Measurements from ENCODE around the gene FAM210B. TPM values are rescaled to one million over a fixed set of nuclear protein-coding genes. Genes with fewer than 3 reads are reported as not detected.
A peak's percentile ranks its signal among the peaks of the same experiment; 100 is the strongest.

The FAM210B gene
- total and polyA plus RNA-seq, 2 experiments from 2014 or later, result 64.2 to 101 TPM

GRCh38 chr20:56369179-56369578, 10.4 kb downstream of the FAM210B start:
- Histone ChIP-seq H3K27me3 (no peaks in the 10 kb centered on the region), H3K4me3 (no peak overlapping the region), H3K36me3 (peaks cover 38% of the 10 kb centered on the region), H3K9me3 (ENCODE audit: low read depth) (no peaks in the 10 kb centered on the region), H3K27ac (peak overlapping the region; percentile 66), H3K4me1 (ENCODE audit: low read depth) (peaks cover 14% of the 10 kb centered on the region)
- DNase-seq (ENCODE audit: low read depth in 1 of 2, low spot score in 1 of 2), result no peak
- TF ChIP-seq, protein P1, sequence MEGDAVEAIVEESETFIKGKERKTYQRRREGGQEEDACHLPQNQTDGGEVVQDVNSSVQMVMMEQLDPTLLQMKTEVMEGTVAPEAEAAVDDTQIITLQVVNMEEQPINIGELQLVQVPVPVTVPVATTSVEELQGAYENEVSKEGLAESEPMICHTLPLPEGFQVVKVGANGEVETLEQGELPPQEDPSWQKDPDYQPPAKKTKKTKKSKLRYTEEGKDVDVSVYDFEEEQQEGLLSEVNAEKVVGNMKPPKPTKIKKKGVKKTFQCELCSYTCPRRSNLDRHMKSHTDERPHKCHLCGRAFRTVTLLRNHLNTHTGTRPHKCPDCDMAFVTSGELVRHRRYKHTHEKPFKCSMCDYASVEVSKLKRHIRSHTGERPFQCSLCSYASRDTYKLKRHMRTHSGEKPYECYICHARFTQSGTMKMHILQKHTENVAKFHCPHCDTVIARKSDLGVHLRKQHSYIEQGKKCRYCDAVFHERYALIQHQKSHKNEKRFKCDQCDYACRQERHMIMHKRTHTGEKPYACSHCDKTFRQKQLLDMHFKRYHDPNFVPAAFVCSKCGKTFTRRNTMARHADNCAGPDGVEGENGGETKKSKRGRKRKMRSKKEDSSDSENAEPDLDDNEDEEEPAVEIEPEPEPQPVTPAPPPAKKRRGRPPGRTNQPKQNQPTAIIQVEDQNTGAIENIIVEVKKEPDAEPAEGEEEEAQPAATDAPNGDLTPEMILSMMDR (IDR thresholded peaks at IDR 0.05; ENCODE audit: low read depth, low read length), result no peak

- Histone ChIP-seq H3K4me3 (no peak overlapping the region), H3K9me3 (ENCODE audit: low read depth) (no peaks in the 10 kb centered on the region), H3K36me3 (peaks cover 21% of the 10 kb centered on the region), H3K27ac (peak overlapping the region; percentile 81), H3K27me3 (no peaks in the 10 kb centered on the region), H3K4me1 (ENCODE audit: low read depth) (peaks cover 18% of the 10 kb centered on the region)
- TF ChIP-seq, protein P1 (IDR thresholded peaks at IDR 0.05; ENCODE audit: low read depth, low read length), result no peak
- no peak for DNase-seq (ENCODE audit: low read depth in 1 of 2, low spot score in 1 of 2)
Observed at GRCh38 chr20:56371977-56372376, 13.2 kb downstream of the FAM210B start.

DNA sequence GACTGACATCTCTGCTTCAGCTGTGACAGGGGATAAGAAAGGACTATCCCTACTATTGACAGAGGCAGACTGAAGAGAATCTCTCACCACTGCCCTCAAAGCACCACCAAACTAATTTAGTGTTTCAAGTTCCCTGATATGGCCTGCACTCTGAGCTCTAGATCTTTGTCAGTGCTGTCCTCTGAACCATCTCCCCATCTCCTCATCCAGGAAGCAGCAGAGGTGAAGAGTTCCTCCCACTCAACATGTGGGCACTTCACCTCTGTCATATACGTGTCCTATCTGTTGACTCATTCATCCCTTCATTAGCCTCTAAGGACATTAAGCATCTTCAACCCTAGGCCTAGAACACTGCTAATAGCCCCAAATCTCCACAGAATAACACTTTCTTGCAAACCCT, 14.1 kb downstream of the FAM210B start:
- DNase-seq (ENCODE audit: low read depth in 1 of 2, low spot score in 1 of 2), result no peak
- TF ChIP-seq, protein P1 (IDR thresholded peaks at IDR 0.05; ENCODE audit: low read depth, low read length), result no peak
- Histone ChIP-seq H3K4me3 (no peak overlapping the region), H3K9me3 (ENCODE audit: low read depth) (no peaks in the 10 kb centered on the region), H3K4me1 (ENCODE audit: low read depth) (peaks cover 18% of the 10 kb centered on the region), H3K27me3 (no peaks in the 10 kb centered on the region), H3K27ac (peak overlapping the region; percentile 81), H3K36me3 (peaks cover 13% of the 10 kb centered on the region)

DNA sequence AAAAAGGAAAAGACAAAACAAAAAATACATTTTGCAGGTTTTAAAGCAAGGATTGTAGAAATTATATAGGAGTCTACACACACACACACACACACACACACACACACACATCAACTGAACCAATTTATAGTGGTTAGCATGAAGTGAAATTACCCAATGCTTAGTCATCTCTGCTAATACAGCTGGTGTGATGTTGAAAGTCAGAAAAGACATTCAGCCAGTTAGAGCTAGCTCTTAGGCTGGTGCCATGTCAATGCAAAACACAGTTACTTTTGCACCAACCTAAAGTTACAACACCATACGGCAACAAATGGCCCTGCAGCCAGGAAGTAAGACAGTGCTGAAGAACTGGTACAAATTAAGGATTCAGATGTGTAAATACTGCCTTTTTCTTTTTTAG, 15.2 kb downstream of the FAM210B start:
- no peaks in the 10 kb centered on the region for H3K9me3 ChIP-seq (ENCODE audit: low read depth)
- H3K36me3 ChIP-seq, result peaks cover 16% of the 10 kb centered on the region
- peaks cover 18% of the 10 kb centered on the region for H3K4me1 ChIP-seq (ENCODE audit: low read depth)
- TF ChIP-seq, protein P1 (IDR thresholded peaks at IDR 0.05; ENCODE audit: low read depth, low read length), result no peak
- no peaks in the 10 kb centered on the region for H3K27me3 ChIP-seq
- no peak overlapping the region for H3K4me3 ChIP-seq
- no peak overlapping the region for H3K27ac ChIP-seq
- peak in 1 of 2 donors; percentile 97 for DNase-seq (ENCODE audit: low read depth in 1 of 2, low spot score in 1 of 2)

DNA sequence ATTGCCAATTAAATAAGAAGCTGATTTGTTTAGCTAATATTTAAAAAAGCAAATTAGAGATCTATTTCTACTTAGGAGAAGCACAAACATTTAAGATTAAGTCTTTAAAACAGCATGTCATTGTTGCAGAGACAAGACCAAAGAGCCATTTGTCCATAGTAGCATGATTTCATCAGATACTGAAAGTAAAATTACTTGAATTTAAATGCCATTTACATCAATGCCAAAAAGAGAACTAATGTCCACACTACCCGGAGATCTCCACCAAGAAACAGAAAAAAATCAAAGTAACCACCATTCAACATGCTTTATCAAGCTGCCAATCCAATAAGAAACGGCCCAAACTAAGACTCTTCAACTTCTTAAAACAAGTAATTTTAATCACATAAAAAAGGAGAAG, 17.6 kb downstream of the FAM210B start:
- H3K4me1 ChIP-seq (ENCODE audit: low read depth), result peaks cover 31% of the 10 kb centered on the region
- H3K27me3 ChIP-seq, result no peaks in the 10 kb centered on the region
- H3K4me3 ChIP-seq, result no peak overlapping the region
- peaks cover 8% of the 10 kb centered on the region for H3K36me3 ChIP-seq
- no peak overlapping the region for H3K27ac ChIP-seq
- TF ChIP-seq, protein P1 (IDR thresholded peaks at IDR 0.05; ENCODE audit: low read depth, low read length), result no peak
- DNase-seq (ENCODE audit: low read depth in 1 of 2, low spot score in 1 of 2), result no peak
- H3K9me3 ChIP-seq (ENCODE audit: low read depth), result no peaks in the 10 kb centered on the region

DNA sequence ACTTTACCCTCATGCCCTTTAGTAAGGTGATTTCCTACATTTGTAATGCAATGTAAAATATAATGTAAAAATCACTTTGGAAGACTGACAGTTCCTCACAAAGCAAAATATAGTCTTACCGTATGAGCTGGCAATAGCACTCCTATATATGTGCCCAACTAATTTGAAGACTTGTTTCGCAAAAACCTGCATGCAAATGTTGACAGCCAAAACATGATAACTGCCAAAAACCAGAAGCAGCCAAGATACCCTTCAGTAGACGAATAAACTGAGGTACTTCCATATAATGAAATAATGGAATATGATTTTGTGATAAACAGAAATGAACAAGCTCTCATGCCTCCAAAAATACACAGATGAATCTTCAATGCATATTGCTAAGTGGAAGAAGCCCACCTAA, 19.6 kb downstream of the FAM210B start:
- H3K36me3 ChIP-seq, result peaks cover 8% of the 10 kb centered on the region
- no peak overlapping the region for H3K27ac ChIP-seq
- H3K4me1 ChIP-seq (ENCODE audit: low read depth), result peaks cover 37% of the 10 kb centered on the region
- no peak for DNase-seq (ENCODE audit: low read depth in 1 of 2, low spot score in 1 of 2)
- H3K27me3 ChIP-seq, result no peaks in the 10 kb centered on the region
- no peaks in the 10 kb centered on the region for H3K9me3 ChIP-seq (ENCODE audit: low read depth)
- no peak overlapping the region for H3K4me3 ChIP-seq
- TF ChIP-seq, protein P1 (IDR thresholded peaks at IDR 0.05; ENCODE audit: low read depth, low read length), result no peak
